Suppressor macrophage treated with lipopolysaccharide for 4 hours (primary cell): ENCODE data around the gene GRHL3.
"Not testable (repeated sequence)": the region's sequence is repeated elsewhere in the genome, so short reads cannot be mapped to it uniquely, and the experiment has no call there.

ENCODE experiments used
- DNase-seq: peaks from one replicate; pipeline ENCODE4 v3.0.0-alpha.2; 2020

The GRHL3 gene

DNA sequence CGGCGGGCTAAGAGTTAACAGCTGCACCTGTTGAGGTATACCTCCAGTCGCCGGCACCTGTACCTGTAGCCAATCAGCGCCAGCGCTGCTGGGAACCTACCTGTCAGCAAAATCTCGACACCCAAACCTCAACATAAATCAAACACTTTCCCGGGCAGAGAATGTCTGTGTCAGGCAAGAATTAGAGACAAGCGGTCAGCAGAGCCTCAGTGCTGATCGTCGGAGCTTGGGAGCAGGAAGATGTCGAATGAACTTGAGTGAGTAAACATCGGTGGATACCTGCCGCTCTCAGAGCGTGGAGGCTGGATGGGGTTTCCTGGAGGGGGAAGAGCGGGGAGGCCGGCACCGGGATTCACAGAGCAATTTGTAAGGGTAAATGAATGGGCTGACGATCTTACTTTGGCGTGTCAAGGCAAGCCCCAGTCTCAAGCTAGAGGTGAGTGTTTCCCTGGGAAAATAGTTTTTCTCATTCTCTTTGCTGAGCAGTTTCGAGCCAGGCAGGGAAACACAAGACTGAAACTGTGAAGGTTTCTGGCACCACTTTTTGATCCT, at the start of gene GRHL3:
TSS of gene GRHL3 (plus strand) at position 46 of the 552 bp plus-strand sequence. CDS start at position 241, 195 bp downstream.
- no peak for DNase-seq

- DNase-seq = not testable (repeated sequence)
These were observed 44.7 kb upstream of the GRHL3 start for GRCh38 chr1:24274203-24275103.

GRCh38 chr1:24275104-24275410, 44.1 kb upstream of the GRHL3 start:
- DNase-seq = no peak

DNA sequence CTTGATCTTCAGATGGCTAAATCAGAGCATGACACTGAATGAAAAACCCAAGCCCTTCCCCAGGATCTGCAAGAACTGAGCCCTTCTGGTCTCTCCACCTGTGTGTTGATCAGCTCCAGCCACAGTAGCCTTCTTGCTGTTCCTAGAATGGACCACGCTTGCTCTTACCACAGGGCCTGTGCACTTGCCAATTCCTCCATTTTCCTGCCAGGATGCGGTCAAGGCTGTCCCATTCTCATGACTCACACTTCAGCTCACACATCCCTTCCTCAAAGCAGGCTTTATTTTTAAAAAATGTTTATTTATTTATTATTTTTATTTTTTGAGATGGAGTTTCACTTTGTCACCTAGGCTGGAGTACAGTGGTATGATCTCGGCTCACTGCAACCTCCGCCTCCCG, 43.6 kb upstream of the GRHL3 start:
- no peak for DNase-seq

- peak; percentile 29 for DNase-seq
These were observed 42.4 kb upstream of the GRHL3 start for GRCh38 chr1:24276791-24277190.

DNA sequence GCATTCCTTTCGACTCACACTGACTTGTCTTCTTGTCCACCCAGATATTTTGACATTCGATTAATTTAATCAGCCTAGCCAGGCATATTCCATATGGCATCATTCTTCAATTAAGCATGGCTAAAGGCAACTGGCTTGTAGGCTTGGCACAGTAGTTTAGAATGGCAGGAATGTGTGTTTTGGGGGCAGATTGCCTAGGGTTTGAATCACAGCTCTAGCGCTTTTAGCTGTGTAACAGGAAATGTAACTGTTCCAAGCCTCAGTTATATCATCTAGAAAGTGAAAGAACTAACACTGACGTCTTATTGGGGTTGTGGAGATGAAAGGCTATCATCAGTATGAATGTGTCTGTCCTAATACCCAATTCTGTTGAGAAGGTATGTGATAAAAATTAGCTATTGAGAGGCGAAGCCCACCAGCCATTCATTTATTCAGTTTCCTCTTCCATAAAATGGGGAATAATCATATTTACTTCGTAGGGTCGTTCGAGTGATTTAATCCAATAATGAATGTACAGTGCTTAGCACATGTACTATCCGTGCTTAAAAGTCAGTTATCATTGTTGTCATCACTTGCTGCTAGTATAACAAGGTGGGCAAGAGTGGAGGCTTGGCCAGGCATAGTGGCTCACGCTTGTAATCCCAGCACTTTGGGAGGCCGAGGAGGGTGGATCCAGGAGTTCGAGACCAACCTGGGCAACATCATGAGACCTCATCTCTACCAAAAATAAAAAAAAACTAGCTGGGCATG, 41.6 kb upstream of the GRHL3 start:
- DNase-seq = peak; percentile 67

- DNase-seq = no peak
These were observed 40.4 kb upstream of the GRHL3 start for GRCh38 chr1:24278726-24279125.

DNA sequence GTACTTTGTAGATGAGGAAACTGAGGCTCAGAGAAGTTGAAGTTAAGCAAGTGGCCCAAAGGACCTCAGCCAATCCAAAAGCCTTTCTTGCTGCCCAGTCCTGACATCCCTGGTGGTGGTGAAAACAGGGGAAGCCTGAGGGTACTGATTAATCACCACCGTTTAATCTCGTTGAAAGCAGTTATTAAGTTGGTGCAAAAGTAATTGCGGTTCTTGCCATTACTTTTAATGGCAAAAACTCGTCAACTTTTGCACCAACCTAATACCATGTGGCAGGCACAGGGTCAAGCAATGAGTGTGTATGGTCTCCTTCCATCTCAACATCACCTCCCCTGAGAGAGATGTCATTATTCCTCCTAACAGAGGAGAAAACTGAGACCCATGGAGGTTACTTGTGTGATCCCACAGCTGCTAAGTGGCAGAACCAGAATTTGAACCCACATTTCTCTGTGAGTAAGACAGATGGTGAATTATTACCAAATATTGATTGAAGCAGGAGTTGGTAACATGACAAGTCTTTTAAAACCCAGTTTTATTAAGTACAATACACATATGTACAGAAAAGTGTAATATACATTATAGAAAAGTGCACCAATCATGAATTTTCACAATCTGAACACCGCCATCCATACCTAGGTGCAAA, 39.4 kb upstream of the GRHL3 start:
- no peak for DNase-seq

GRCh38 chr1:24281591-24281990, 37.6 kb upstream of the GRHL3 start:
- no peak for DNase-seq

DNA sequence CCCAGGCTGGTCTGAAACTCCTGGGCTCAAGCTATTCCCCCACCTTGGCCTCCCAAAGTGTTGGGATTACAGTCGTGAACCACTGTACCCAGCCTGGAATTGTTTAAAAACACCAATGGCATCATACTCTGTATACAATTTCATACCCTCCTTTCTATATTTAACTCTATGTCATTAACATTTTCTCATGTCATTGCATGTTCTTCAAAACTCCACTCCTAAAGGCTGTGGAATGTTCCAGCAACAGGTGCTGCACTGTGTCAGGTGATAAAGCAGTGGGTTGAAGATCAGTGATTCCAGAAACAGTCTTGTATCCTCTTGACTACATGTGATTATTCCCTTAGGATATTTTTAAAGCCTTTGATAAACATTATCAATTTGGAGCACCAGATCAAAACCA, 36.7 kb upstream of the GRHL3 start:
- DNase-seq = no peak

- DNase-seq = no peak
These were observed 35.6 kb upstream of the GRHL3 start for GRCh38 chr1:24283326-24284155.

GRCh38 chr1:24284156-24284471, 35.0 kb upstream of the GRHL3 start:
- DNase-seq = no peak

DNA sequence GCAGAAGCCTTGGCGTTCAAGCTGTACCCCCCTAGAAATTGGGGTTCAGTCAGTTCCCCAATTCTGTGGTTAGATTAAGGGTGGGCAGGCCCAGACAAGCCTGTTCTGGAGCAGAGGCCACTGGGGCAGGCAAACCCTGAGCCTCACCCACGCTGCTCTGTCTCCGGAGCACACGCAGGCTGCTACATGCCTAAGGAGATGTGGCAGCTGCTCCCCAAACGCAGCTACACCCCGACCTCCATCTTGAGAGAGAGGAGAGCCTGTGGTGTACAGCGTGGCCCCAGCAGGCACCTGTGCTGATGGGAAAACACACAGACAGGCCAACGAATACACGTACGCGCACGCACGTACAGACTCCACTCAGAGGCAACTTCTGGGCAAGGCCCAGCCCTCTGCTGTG, 33.9 kb upstream of the GRHL3 start:
- DNase-seq = no peak

DNA sequence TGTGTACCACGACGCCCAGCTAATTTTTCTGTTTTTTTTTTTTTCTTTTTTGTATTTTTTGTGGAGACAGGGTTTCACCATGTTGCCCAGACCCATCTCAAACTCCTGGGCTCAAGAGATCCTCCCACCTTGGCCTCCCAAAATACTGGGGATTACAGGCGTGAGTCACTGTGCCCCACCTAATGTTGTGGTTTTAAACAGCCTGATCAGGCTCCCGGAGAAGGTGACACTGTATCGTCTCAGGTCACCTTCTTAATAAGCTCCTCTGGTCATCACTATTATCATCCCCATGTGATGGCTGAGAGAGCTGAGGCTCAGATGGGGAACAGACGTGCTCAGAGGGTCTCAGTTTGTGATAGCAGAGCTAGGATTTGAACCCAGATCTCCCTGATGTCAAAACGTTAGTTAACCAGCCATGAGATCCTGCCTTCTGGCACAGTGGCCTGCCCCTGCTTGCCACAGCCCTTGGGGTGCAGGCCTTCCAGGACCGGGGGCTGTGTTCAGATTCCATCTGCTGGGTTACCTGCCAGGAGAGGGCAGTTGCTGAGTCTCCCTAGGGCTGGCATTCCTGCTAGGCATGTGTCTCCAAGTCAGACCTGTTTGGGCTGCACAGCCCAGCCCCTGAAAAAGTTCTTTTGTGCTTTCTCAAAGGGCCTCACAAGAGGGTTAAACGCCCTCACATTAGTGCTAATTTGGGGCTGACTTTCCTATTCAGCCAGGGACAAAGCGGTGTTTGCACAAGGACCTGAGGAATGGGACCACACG, 32.7 kb upstream of the GRHL3 start:
- DNase-seq = no peak

GRCh38 chr1:24287779-24288178, 31.4 kb upstream of the GRHL3 start:
- not testable (repeated sequence) for DNase-seq

- DNase-seq = no peak
These were observed 30.7 kb upstream of the GRHL3 start for GRCh38 chr1:24288479-24288878.

GRCh38 chr1:24289937-24290595, 29.1 kb upstream of the GRHL3 start:
- DNase-seq = no peak

DNA sequence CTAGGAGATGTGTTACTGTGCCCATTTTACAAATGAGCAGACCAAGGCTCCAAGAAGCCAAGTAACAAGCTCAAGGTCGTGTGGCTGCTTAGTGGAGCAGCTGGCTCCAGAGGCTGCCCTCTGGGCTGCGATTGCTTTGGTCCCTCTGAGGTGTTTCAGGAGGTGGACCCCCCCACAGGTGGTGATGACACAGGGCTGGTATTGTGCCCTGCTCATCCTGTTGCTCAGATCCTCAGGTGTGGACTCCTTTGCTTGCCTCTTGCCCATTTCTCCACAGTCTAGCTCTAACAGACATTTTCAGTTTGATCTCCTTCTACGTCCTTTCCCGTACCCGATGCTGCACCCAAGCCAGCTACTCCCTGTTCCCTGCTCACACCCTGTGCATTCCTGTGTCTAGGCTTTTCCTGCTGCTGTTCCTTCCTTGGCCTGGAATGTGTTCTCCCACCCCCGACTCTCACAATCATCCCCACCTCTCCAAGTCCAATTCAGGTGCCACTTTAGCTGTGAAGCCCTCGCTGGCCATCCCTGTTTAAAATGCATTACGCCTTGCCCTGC, 28.1 kb upstream of the GRHL3 start:
- no peak for DNase-seq

DNA sequence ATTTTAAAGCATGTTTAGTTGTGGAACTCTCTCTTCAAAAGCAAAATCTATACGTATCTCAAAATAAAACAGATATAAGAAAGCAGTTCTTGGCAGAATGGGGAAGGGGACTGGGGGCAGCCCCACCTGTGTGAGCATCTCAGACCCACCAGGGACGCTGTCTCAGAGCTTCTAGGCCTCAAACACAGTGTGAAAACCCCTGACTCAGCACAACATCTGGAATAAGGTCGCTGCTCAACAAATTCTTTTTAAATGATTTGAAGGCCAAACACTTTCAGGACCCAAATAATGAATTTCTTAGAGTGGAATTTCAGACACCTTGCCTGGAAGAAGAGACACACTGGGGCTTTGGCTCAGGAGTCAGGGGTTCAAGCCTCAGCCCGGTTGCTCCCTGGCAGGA, 27.1 kb upstream of the GRHL3 start:
- no peak for DNase-seq

GRCh38 chr1:24292887-24293286, 26.3 kb upstream of the GRHL3 start:
- DNase-seq = no peak
